NCI-H82 treated with DMSO at 0.1 percent for 48 hours (cell line): Measurements from ENCODE around the gene TRMU.

ENCODE experiments used
- DNase-seq: peaks from one replicate; lab custom pipeline; 2025; ENCODE audit not compliant: unreplicated experiment; lab: John Stamatoyannopoulos, UW

The TRMU gene

GRCh38 chr22:46368871-46369715, 33.6 kb downstream of the TRMU start:
- no peak for DNase-seq

- no peak for DNase-seq
Observed at GRCh38 chr22:46369716-46370583, 34.4 kb downstream of the TRMU start.

GRCh38 chr22:46370584-46371291, 35.2 kb downstream of the TRMU start:
- no peak for DNase-seq

- no peak for DNase-seq
Observed at GRCh38 chr22:46371623-46372226, 36.2 kb downstream of the TRMU start.

GRCh38 chr22:46372686-46373085, 37.2 kb downstream of the TRMU start:
- DNase-seq, result no peak

- no peak for DNase-seq
Observed at GRCh38 chr22:46373159-46373558, 37.6 kb downstream of the TRMU start.

GRCh38 chr22:46373921-46374662, 38.6 kb downstream of the TRMU start:
- DNase-seq, result no peak

GRCh38 chr22:46374663-46375474, 39.4 kb downstream of the TRMU start:
- DNase-seq, result no peak

GRCh38 chr22:46376111-46376510, 40.6 kb downstream of the TRMU start:
- DNase-seq, result no peak

GRCh38 chr22:46376908-46377524, 41.5 kb downstream of the TRMU start:
- DNase-seq, result no peak

- DNase-seq, result no peak
Observed at GRCh38 chr22:46377525-46378425, 42.3 kb downstream of the TRMU start.

- DNase-seq, result no peak
Observed at GRCh38 chr22:46378426-46379065, 43.0 kb downstream of the TRMU start.

GRCh38 chr22:46379066-46379930, 43.8 kb downstream of the TRMU start:
- no peak for DNase-seq

- DNase-seq, result no peak
Observed at GRCh38 chr22:46380069-46380468, 44.6 kb downstream of the TRMU start.

- DNase-seq, result no peak
Observed at GRCh38 chr22:46380581-46380980, 45.1 kb downstream of the TRMU start.

- no peak for DNase-seq
Observed at GRCh38 chr22:46381142-46381541, 45.6 kb downstream of the TRMU start.

- DNase-seq, result no peak
Observed at GRCh38 chr22:46381731-46382130, 46.2 kb downstream of the TRMU start.
